HG03108 (cell line): ENCODE measurements around the gene DDX25.

Source experiments
- ATAC-seq: cut with Tn5 transposase; IDR thresholded peaks from one replicate; pipeline ENCODE4 v1.9.1; 2021; ENCODE audit warnings: moderate library complexity; ENCODE audit not compliant: unreplicated experiment

Gene DDX25

DNA sequence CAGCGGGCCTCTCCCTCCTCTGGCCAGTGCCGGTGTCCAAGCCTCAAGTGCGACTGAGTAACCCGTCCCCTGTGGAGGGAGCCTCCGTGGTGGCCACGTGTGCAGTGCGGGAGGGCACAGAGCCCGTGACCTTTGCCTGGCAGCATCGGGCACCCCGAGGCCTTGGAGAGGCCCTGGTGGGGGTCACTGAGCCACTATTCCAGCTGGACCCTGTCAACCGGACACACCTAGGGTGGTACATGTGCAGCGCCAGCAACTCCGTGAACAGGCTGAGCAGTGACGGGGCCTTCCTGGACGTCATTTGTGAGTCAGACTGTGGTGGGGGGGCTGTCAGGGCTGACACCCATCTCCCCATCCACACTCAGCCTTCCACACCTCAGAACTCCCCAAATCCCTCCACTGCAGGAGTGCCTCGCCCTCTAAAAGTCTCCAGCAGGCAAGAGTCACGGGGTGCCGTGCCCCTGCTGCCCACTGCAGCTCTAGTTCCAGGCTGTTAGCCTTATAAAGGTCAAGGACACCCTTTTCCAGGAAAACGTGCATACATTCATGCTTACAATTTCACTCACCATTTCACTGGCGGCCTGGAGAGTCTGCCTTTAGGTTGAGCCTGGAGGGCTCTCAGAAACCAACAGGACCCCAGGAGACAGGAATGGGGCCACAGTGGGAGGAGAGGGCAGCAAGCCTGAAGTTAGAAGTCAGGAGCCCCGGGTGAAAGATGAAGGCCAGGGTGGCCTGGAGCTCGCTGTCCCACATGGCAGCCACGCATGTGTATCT lies 44.2 kb downstream of the DDX25 start:
- ATAC-seq: no peak

DNA sequence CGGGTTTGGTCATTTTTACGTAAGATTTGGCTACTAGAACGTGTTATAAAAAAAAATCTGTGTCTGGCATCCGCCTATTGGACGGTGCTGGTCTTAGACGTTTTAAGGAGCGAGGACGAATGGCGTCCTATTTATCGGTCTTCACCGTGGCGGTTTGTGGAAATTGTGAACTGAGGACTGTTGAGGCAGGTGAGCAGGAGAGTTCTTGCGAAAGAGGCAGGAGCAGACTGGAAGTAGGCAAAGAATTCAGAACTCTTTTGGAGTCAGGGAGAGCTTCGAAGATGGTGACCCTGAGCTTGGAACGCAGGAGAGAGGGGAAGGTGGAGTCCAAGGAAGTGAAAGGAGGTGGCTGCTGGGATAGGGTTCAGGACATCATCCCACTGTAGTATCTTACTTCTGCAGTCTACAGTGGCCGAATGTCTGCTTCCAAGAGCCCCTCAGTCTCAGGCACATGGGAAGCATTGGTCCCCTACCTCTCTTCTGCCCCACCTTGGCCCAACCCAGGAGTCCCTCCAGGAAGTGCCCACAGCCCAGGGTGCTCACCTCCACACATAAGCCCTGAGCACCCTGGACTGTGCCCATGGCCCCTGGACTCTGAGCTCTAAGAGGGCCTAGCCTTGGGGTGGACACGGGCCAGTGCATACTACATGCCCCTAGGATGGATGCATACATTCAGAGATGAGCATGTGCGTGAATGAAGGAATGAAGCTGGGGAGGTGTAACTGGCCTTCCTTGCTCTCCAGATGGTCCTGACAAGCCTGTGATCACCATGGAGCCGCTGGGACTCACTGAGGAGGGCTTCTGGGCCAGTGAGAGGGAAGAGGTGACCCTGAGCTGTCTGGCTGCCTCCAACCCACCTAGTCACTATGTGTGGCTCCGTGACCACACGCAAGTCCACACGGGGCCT lies 45.2 kb downstream of the DDX25 start:
- no peak for ATAC-seq

DNA sequence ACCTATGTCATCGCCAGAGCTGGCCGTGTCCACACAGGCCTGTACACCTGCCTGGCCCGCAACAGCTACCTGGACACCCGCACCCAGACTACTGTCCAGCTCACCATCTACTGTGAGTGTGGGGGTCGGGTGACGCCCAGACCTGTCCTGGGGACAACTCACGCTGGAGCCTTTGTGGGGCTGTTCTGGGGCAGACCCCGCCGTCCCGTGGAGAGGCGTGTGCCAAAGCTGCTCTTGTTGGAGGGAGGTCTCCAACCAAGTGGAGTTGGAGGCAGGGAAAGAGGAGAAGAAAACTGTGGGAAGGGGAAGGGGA lies 45.8 kb downstream of the DDX25 start:
- no peak for ATAC-seq

DNA sequence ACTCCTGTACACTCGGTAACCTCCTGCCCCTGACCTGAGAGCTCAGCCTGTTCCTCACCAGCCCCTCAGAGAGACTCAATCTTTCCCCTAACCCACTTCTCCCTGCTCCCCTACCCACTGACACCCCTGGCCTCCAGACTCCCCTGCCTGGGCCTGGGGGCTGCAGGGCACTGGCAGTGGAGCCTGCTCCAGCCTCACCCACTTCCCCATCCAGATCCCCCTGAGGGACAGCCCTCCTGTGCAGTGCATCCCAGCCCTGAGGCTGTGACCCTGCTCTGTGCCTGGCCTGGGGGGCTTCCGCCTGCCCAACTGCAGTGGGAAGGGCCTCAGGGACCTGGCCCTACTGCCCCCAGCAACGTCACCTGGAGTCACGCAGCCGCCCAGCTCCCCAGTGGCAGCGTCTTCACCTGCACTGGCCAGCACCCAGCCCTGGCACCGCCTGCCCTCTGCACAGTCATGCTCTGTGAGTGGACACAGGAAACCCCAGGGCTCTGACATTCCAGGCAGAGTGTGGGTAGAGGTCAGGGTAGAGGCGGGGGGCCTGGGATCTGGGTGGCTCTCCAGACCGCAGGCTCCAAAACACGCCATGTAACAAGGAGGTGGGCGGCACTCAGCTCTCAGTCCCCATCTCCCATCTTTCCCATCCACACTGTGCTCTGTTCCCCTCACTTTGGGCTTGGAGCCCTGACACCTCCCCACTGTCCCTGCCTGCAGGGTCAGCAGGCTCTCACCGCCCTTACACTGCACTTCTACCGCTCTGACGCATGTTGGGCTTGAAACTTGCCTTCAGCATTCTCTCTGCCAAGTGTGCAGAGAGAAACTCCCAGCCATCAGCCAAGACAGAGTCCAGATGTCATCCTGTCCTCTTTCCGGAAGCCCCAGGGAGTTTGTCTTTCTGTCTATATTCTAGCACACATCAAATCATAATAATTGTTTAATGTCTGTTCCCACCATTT lies 46.7 kb downstream of the DDX25 start:
- no peak for ATAC-seq

DNA sequence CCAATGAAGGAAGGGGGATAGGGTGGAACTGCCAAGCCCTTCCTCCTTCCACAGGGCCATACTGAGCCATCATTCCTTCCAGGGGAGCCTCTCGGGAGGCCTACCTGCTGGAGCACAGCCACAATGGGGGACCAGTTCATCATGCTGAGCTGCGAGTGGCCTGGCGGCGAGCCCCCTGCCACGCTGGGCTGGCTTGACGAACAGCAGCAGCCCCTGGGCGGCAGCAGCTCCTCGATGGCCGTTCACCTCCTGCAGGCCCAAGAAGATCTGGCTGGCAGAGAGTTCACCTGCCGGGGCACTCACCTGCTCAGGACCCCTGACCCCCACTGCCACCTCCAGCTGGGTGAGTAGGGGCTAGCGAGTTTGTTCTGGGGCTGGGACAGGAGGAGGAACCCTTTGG lies 47.4 kb downstream of the DDX25 start:
- ATAC-seq: no peak

DNA sequence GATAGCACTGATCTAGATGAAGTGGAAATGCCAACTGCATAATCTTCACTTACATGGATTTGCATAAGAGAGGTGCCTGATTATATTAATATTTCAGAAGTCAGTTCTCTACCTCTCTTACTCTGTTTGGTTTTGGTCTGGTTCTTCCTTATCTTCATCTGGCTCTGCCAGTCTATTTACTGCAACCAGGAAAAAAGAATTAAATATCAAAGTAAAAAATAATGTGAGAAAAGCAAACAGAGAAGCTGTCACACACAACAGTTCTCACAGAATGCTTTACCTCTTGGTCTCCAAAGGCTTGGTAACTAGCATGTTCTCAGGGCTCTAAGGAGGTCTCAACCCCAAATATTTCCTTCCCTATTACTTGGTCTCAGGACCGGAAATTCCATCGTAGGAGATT lies 48.3 kb downstream of the DDX25 start:
- no peak for ATAC-seq

DNA sequence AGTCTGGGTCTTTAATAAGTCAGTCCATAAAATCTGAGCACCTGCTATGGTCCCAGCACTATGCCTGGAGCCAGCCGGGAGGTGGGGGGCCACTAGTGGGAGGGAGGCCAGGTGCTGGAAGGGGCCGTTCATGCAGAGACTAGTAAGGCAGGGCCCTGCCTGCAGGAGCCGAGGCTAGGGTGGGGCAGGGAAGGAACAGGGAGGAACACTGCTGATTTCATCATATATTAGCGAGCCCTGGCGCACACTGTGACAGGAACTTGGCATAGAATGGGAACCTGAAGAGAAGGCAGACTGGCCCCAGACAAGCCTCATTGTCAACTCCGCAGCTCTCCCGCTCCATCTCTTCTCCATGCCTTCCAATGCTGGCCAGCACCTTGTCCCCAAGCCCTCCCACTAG lies 48.7 kb downstream of the DDX25 start:
- no peak for ATAC-seq

DNA sequence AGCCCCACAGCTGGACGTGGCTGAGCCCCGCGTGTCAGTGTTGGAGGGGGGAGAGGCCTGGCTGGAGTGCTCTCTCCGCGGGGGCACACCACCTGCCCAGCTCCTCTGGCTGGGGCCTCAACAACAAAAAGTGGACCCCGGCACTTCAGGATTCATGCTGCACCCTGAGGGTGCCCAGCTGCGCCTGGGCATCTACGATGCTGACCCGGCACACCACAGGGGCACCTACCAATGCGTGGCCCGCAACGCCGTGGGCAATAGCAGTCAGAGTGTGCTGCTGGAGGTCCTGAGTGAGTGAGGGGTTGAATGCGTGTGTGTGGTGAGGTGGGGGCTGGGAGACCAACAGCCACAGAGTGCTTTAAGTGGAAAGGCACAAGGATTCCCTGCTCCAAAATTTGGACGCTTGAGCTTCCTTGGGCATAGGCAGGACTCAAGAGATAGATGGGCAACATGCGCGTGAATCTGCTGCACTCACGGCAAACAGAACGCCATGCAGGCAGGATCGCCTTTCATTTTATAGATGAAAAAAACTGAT lies 49.2 kb downstream of the DDX25 start:
- ATAC-seq: no peak

DNA sequence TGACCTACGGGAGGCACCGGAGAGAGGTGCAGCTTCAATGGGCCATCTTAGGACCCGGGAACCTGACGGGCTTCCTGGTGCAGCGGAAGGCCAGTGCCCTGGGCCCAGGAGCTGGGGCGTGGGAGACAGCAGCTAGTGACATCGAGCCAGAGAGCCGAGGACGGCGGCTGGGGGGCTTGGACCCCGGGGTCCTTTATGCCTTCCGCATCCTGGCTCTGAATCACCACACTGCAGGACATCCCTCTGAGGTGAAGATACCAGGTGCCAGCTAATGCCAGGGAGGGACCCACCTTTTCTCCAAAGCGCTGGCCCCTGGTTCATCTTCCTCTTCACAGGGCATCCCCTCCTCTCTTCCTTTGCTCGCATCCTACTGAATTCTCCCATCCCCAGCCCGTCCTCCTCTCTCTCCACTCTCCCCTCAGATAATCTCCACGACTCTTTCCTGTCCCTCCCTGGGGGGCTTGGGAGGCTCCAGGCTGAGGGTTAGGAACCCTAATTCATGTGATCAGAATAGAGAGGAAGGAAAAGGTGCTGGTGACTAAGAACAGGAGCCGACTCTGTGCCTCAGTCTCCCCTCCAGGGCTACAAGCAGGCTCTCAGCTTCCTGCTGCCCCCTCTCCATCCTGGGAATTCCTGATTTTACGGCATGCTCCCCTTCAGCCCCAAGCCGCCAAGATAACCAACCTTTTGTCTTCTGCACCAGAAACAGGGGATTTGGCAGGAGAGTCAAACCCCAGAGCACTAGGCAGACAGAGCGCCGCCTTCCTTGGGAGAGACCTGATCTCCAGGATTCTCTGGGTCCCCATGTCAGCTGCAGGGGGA lies 50.0 kb downstream of the DDX25 start:
- no peak for ATAC-seq

DNA sequence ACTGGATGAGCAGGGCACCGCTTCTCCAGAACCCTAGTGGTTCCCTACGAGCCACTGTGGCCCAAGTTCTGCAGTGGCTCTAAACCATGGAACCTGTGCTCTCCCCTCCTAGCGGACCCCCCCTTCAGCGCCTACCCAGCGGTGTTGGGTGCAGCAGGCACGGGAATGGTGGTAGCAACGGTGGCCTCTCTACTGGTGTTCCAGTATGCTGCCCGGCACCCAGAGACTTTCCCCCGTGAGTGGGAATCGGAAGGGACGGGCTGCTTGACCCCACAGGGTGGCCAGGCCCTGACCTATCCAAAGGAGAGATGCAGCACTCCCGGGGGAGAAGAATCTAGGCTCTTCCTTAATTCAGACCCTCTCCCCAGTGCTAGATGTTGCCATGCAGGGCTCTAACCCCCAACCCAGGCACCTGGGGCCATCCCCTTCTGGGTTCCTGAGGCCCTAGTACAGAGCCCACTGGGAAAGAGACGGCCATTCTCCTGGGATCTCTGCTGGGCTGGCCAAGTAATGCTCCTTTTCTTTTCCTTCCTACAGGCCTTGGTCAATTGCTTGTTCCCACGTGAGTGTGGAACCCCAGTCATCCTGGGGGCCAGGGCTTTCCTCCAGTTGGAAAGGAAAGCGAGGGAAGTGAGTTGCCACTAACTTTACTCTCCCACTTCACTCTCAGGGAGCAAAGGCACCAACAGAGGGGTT lies 50.8 kb downstream of the DDX25 start:
- ATAC-seq: no peak

DNA sequence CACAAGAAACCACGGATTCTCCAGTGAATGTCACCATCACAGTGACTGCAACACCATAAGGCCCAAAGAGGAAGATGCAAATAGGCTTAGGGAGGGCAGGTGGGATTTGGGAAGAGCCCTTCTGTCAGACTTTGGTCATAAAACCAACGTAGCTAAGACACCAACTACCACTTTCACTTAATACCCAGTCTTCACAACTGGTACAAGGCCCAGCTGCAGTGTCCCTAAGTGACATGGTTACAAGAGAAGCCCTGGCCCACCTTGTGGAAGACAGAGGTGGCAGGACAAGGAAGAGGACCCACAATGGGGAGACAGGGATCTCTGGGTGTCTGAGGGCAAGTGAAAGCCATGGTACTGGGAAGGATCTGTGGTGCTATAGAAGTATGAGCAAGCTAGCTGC lies 51.5 kb downstream of the DDX25 start:
- no peak for ATAC-seq

DNA sequence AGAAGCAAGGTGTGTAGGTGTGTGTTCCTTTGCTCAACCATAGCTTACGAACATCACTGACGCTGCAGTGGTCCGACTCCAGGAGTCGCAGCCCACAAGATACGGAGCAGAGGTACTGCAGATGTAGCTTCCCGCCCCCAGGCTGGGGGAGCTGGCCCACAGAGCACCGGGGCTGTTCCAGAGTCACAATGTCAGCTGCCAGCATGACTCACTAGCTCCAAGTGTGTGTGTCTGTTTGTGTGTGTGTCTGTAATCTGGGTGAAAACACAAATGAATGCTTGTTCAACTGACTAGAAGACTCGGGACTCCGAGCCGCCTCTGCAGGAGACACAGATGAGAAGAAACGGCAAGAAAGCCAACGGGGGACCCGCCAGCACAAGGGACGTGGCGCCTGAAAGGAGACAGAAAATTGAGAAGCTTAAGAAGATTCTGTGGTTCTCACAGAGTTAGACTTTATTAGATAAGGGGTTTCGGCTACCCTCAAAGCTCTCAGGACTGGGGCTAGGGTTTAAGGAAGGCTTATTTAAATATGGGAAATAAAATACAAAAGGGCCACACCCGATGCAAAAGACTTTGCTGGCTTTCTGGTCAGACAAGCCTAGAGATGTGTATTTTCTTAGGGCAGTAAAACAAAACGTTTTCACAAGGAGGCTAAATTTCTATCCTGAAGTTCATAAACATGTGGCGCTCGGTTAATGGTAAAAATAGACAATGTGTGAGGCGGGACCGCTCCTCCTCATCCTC lies 52.3 kb downstream of the DDX25 start:
- ATAC-seq: no peak

DNA sequence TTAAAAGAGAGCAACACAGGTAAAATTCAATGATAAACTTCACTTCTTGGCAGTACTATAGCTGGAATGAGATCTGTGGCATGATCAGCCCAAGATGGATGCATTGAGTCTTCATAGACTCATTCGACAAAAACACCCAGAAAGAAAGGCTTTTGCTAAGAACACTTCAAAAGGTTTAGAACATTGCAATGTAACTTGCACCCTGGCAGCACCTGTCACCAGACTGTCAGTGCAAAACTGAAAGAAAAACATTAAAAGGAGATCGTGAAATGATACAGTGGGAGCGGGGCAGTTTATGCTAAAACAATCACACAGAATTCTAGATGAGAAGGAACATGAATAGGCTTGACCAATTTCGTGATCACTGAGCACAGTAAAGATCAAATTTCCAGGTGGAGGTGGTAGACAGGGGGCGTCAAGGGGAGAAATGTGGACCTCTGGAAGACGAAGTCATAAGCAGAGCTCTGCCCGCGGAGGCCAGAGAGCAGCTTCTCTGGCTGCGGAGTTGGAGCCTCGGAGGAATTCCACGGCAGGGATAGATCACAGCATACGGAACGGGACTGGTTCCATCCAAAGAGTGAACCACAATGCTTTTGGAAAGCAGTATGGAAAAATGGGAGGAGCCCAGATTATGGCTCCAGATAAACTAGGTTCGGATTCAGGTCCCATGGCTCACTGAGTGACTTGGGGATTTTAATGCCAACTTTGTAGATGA lies 53.5 kb downstream of the DDX25 start:
- ATAC-seq: no peak

DNA sequence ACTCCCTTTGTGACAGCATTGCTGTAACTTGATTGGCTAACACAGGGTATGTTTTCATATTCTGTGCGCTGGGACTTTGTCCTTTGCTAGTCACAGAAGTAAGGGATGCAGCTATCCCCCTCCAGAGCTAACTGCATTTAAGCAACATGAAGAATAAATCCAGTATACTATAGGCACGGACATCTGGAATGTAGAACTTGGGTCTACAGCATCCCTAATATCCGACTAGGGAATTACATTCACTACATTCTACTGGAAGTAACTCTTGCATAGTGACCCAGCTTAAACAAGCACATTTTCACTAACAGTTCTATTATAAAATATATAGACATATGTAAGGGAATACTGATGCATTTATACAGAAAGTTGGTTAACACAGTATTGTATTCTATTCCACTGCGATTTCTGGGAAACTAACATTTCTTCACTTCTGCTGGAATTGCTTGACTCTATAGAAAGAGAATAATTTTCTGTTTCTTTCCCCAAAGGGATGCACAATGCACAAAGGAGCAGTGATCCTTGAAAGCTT lies 54.6 kb downstream of the DDX25 start:
- no peak for ATAC-seq

DNA sequence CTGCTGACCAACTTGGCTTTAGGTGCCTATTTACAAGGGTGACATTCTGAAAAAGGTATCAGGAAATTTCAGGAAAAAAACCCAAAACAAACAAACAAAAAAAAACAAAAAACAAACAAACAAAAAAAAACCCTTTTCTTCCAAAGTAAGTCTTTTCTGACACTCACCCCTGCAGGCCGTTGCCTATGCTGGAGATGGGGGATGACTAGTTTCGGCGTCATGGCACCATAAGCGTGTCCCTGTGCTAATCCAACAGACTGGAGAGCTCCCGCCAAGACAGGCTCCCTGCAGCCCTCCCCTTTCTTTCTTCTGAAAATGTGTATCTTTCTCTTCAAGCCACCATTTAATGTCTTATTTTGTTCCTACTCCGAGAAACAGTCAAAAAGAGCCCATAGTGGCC lies 55.2 kb downstream of the DDX25 start:
- ATAC-seq: no peak

DNA sequence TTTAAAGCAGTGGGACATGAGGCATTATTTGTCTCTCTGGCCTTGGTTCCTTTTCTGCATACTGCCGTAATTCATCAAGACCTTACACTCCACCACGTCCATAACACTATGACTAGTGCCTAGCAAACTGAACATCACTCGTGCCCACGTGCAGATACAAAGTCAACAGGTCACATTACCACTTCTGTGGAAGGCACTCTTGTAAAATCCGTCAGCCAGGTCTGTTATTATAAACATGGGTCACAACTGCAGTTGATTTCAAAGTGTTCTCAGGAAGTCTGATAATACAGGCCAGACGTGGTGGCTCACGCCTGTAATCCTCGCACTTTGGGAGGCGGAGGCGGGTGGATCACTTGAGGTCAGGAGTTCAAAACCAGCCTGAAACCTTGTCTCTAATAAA lies 55.6 kb downstream of the DDX25 start:
- no peak for ATAC-seq

DNA sequence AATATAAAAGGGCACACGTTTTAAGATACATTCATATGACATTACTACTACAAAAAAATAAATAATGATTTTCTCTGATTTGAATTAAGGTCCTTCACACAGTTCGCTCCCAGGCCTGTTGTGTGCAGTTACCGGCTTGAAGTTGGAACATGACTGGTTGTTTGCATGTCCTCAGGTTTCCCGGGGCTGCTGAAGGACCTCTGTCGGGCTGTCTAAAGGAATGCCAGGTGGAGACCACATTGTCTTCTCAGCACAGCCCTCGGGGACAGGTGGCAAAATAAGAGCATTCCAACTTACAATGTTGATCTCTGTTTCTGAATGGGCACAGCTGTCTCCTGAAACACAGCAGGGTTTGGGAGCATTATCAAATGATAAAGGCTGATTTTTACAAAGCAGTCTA lies 56.5 kb downstream of the DDX25 start:
- ATAC-seq: no peak

DNA sequence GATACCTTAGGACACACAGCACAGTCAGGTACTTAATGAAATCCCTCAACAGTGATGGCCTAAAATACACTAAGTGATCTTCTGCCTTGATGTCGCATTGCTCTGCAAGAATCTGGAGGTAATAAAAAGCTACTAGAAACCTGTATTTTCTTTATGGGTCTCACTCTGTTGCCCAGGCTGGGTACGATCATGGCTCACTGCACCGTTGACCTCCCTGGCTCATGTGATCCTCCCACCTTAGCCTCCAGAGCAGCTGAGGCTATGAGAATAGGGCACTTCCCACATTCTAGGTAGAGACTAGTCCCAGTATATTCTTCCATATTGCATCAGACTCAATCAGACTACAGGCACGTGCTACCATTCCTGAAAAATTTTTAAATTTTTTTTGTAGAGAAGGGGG lies 63.2 kb downstream of the DDX25 start:
- ATAC-seq: no peak
